ENCODE data around the gene ZNF467.

GRCh38 chr7:149767068-149767467 is 6.3 kb downstream of the ZNF467 start:
- TF ChIP-seq CTCF (IDR thresholded peaks at IDR 0.05) (no peak), POLR2A (IDR thresholded peaks at IDR 0.05) (no peak)
